ENCODE data around the gene CAPNS1.

The CAPNS1 gene

GRCh38 chr19:36093687-36094086 lies 46.2 kb upstream of the CAPNS1 start:
- no peak for DNase-seq (ENCODE audit: low spot score)
- Histone ChIP-seq H3K4me3 (ENCODE audit: severe bottlenecking) (no peak overlapping the region), H3K27me3 (ENCODE audit: insufficient read depth, poor library complexity, severe bottlenecking) (no peaks in the 10 kb centered on the region), H3K9me3 (ENCODE audit: severe bottlenecking) (no peaks in the 10 kb centered on the region), H3K27ac (ENCODE audit: poor library complexity, severe bottlenecking) (no peak overlapping the region), H3K36me3 (ENCODE audit: low read depth) (peaks cover 10% of the 10 kb centered on the region), H3K4me1 (ENCODE audit: insufficient read depth, poor library complexity, severe bottlenecking) (no peaks in the 10 kb centered on the region)
- TF ChIP-seq CTCF (IDR thresholded peaks at IDR 0.05; ENCODE audit: poor library complexity, severe bottlenecking): no peak
- no peak for ATAC-seq (ENCODE audit: low read depth)

DNA sequence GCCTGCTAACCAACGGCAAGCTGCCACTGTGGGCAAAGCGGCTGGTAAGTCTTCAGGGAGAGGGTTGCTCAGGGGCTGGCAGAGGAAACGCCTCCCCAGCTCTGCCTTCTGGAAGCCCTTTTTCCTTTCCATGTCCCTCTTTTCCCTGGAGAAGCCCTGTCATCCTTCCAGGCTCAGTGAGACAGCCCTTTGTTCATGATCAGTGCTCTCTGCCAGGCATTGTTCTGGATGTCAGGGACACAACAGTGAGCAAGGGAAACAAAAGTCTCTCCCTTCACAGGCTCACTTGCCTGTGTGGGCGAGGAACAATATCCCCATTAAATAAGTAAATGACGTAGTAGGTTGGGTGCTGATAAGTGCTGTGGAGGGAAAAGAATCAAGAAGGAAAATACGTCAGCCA lies 42.8 kb upstream of the CAPNS1 start:
- H3K27me3 ChIP-seq (ENCODE audit: insufficient read depth, poor library complexity, severe bottlenecking): no peaks in the 10 kb centered on the region
- no peaks in the 10 kb centered on the region for H3K4me1 ChIP-seq (ENCODE audit: insufficient read depth, poor library complexity, severe bottlenecking)
- ATAC-seq (ENCODE audit: low read depth): no peak
- no peaks in the 10 kb centered on the region for H3K9me3 ChIP-seq (ENCODE audit: severe bottlenecking)
- no peak overlapping the region for H3K27ac ChIP-seq (ENCODE audit: poor library complexity, severe bottlenecking)
- peaks cover 27% of the 10 kb centered on the region for H3K36me3 ChIP-seq (ENCODE audit: low read depth)
- DNase-seq (ENCODE audit: low spot score): no peak
- no peak for TF ChIP-seq CTCF (IDR thresholded peaks at IDR 0.05; ENCODE audit: poor library complexity, severe bottlenecking)
- no peak overlapping the region for H3K4me3 ChIP-seq (ENCODE audit: severe bottlenecking)

GRCh38 chr19:36099166-36099785 lies 40.6 kb upstream of the CAPNS1 start:
- Histone ChIP-seq H3K27ac (ENCODE audit: poor library complexity, severe bottlenecking) (no peak overlapping the region), H3K4me3 (ENCODE audit: severe bottlenecking) (no peak overlapping the region), H3K36me3 (ENCODE audit: low read depth) (peaks cover 31% of the 10 kb centered on the region), H3K9me3 (ENCODE audit: severe bottlenecking) (no peaks in the 10 kb centered on the region), H3K4me1 (ENCODE audit: insufficient read depth, poor library complexity, severe bottlenecking) (no peaks in the 10 kb centered on the region), H3K27me3 (ENCODE audit: insufficient read depth, poor library complexity, severe bottlenecking) (no peaks in the 10 kb centered on the region)
- no peak for DNase-seq (ENCODE audit: low spot score)
- no peak for TF ChIP-seq CTCF (IDR thresholded peaks at IDR 0.05; ENCODE audit: poor library complexity, severe bottlenecking)
- no peak for ATAC-seq (ENCODE audit: low read depth)

GRCh38 chr19:36100476-36100875 lies 39.4 kb upstream of the CAPNS1 start:
- Histone ChIP-seq H3K27me3 (ENCODE audit: insufficient read depth, poor library complexity, severe bottlenecking) (no peaks in the 10 kb centered on the region), H3K4me1 (ENCODE audit: insufficient read depth, poor library complexity, severe bottlenecking) (no peaks in the 10 kb centered on the region), H3K36me3 (ENCODE audit: low read depth) (peaks cover 31% of the 10 kb centered on the region), H3K4me3 (ENCODE audit: severe bottlenecking) (no peak overlapping the region), H3K9me3 (ENCODE audit: severe bottlenecking) (no peaks in the 10 kb centered on the region), H3K27ac (ENCODE audit: poor library complexity, severe bottlenecking) (no peak overlapping the region)
- no peak for ATAC-seq (ENCODE audit: low read depth)
- TF ChIP-seq CTCF (IDR thresholded peaks at IDR 0.05; ENCODE audit: poor library complexity, severe bottlenecking): no peak
- DNase-seq (ENCODE audit: low spot score): no peak

DNA sequence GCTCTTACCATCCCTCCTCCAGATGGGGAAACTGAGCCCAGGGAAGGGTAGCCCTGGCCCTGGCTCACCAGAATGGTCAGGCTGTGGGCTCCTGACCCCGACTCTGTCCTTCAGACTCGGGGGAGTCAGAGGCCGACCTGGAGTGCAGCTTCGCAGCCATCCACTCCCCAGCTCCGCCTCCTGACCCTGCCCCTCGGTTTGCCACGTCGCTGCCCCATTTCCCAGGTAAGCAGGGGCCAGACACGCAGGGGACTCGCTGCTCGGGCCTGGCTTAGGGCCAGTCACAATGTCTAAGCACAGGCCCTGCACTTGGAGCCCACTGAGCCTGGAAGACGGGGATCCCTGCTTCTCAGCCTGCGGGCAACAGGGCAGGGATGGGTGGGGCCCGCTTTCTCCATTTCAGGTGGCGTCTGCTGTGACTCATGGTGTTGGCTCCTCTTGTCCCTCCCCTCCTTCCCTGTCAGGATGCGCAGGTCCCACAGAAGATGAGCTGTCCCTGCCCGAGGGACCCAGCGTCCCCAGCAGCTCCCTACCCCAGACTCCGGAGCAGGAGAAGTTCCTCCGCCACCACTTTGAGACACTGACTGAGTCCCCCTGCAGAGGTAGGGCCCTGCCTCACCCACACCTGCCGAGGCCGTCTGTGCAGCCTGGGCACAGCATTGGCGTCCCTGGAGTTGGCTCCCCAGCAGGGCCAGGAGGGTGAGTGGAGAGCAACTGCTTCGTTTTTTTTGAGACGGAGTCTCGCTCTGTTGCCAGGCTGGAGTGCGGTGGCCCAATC lies 38.1 kb upstream of the CAPNS1 start:
- no peak for DNase-seq (ENCODE audit: low spot score)
- TF ChIP-seq CTCF (IDR thresholded peaks at IDR 0.05; ENCODE audit: poor library complexity, severe bottlenecking): no peak
- no peak overlapping the region for H3K27ac ChIP-seq (ENCODE audit: poor library complexity, severe bottlenecking)
- no peak overlapping the region for H3K4me3 ChIP-seq (ENCODE audit: severe bottlenecking)
- peak; percentile 38; the same call in 1 of the 3 replicates for ATAC-seq (ENCODE audit: low read depth)
- H3K4me1 ChIP-seq (ENCODE audit: insufficient read depth, poor library complexity, severe bottlenecking): no peaks in the 10 kb centered on the region
- no peaks in the 10 kb centered on the region for H3K9me3 ChIP-seq (ENCODE audit: severe bottlenecking)
- H3K36me3 ChIP-seq (ENCODE audit: low read depth): peaks cover 31% of the 10 kb centered on the region
- no peaks in the 10 kb centered on the region for H3K27me3 ChIP-seq (ENCODE audit: insufficient read depth, poor library complexity, severe bottlenecking)
